ENCODE results near the gene SPOP. TPM values are rescaled to one million over a fixed set of nuclear protein-coding genes. Genes with fewer than 3 reads are reported as not detected.

Gene SPOP
- total RNA-seq, 1 experiment from 2014 or later: 200 TPM

- no peak for DNase-seq (ENCODE audit: low spot score)
- in situ Hi-C loops (cut with HindIII; ENCODE audit: low sequenced_read_pairs): no loop called here
Observed at GRCh38 chr17:49630113-49630900, 47.6 kb downstream of the SPOP start.

- in situ Hi-C loops (cut with HindIII; ENCODE audit: low sequenced_read_pairs): no loop called here
- DNase-seq (ENCODE audit: low spot score): no peak
Observed at GRCh38 chr17:49629447-49629846, 48.5 kb downstream of the SPOP start.

DNA sequence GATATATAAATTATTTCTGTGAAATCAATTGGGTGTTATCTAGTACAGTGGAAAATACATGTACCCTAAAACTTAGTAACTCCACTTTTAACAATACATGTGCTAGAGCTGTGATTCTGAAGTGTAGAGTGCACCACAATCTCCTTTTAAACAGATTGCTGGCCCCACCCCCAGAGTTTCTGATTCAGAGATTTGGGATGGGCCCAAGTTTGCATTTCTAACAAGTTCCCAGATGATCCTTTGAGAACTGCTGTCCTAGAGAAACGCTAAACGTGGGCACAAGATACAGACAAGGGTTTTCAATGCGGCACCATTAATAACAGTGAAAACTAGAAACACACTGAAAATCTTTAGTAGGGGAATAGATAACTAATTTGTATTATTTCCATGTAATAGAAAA, 53.0 kb downstream of the SPOP start:
- in situ Hi-C loops (cut with HindIII; ENCODE audit: low sequenced_read_pairs): no loop called here
- no peak for DNase-seq (ENCODE audit: low spot score)

GRCh38 chr17:49621946-49622529, 55.9 kb downstream of the SPOP start:
- DNase-seq (ENCODE audit: low spot score): no peak
- in situ Hi-C loops (cut with HindIII; ENCODE audit: low sequenced_read_pairs): no loop called here

DNA sequence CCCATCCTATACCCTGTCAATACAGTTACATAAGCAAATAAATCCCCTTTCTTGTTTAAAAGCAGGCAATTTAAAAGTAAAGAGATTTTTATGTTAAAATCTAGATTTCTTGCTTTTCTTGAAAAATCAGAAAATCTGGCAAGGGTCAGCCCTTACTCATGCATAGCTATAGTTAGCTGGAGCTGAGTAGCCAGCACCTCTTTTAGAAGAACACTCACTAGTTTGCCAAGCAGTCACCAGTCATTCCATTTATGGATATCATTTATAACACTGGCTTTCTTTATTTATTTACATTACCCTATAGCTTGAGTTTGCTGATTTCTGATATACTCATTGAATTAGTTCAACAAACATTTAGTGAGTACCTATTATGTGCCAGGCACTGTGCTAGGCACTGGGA, 56.5 kb downstream of the SPOP start:
- DNase-seq (ENCODE audit: low spot score): no peak
- in situ Hi-C loops (cut with HindIII; ENCODE audit: low sequenced_read_pairs): no loop called here

GRCh38 chr17:49618028-49618611, 59.8 kb downstream of the SPOP start:
- no peak for DNase-seq (ENCODE audit: low spot score)
- in situ Hi-C loops (cut with HindIII; ENCODE audit: low sequenced_read_pairs): no loop called here

DNA sequence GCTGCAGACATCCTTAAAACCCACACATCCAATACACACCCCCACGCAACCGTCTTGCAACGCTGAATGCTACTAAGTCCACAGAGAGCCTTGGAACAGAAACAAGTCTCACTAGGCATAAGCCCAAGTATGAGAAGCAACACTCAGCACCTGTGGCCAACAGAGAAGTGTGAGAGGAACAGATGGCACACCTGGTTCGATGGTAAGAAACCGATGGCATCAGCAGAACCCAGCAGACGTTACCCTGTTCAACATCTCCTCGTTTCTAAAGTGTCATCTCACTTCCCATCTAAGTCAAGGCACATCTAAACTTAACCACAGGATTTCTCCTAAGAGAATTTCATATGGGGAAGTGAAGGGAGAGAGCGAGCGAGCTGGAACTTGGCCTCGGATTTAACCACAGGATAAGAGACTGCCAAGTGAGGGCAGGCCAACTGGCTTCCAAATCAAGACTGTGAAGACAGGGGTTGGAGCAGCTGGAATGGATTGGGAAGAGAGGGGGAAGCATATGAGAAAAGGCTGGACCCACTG, 61.2 kb downstream of the SPOP start:
- in situ Hi-C loops (cut with HindIII; ENCODE audit: low sequenced_read_pairs): no loop called here
- DNase-seq (ENCODE audit: low spot score): peak; percentile 80

DNA sequence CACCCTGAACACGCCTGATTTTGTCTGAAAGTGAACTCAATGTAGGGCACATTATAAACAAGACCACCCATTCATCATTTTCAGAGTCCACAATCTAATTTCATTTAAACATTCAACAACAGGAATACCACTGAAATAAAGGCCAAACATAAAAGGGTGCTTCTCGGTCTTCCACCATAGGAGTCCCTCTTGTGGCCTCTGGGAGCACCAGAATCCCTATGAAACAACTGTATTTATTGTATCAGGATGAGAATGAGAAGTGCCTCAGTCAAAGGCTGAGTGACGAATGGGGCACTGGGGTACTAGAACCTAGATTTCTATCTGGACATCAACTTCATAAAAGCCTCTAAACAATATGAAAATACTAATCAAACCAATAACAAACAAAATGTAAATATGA, 61.8 kb downstream of the SPOP start:
- no peak for DNase-seq (ENCODE audit: low spot score)
- in situ Hi-C loops (cut with HindIII; ENCODE audit: low sequenced_read_pairs): no loop called here

DNA sequence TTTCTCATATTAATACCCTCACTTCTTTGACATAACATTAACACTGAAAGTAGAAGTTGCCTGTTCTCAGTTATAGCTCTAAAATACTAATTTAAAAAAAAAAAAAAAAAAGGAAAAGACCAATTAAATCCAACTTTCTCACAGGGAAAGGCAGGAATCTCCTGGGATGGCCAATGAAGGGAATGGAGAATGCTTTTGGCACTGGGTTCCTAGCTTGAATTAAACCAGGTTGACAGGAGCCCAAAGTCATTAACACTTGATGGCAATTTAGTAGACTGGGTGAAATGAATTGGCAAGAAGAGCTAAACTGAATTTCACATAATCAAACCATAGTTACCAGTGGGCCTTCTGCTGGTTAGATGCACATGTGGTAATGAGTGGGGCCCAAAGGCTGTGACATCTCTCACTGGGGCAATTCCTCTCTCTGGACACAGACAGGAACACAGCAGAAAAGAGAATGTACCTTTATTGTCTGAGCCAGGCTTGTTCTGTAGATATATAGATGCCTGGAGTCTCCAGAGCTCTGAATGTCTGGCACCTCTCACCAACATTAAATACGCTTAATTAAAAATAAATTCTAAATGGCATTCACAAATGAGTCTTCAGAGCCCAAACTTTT, 64.6 kb downstream of the SPOP start:
- no peak for DNase-seq (ENCODE audit: low spot score)
- in situ Hi-C loops (cut with HindIII; ENCODE audit: low sequenced_read_pairs): no loop called here

DNA sequence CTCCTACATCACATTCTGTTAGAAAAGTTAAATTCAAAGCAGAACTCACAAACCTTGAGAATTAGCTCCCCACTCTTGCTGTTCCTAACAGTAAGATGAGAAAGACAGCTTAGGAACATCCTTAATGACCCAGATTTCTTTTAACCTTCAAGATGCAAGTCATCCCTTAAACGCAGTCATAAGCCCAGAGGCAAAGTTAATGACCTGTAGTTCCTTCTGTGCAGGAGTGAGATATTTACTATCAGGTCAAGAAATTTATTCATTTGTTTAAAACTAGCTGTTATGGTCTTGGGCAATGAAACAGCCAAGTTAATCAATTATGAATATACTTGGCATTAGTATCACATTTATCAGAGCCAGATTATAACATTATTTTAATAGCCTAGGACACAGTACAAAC, 65.2 kb downstream of the SPOP start:
- in situ Hi-C loops (cut with HindIII; ENCODE audit: low sequenced_read_pairs): no loop called here
- no peak for DNase-seq (ENCODE audit: low spot score)

DNA sequence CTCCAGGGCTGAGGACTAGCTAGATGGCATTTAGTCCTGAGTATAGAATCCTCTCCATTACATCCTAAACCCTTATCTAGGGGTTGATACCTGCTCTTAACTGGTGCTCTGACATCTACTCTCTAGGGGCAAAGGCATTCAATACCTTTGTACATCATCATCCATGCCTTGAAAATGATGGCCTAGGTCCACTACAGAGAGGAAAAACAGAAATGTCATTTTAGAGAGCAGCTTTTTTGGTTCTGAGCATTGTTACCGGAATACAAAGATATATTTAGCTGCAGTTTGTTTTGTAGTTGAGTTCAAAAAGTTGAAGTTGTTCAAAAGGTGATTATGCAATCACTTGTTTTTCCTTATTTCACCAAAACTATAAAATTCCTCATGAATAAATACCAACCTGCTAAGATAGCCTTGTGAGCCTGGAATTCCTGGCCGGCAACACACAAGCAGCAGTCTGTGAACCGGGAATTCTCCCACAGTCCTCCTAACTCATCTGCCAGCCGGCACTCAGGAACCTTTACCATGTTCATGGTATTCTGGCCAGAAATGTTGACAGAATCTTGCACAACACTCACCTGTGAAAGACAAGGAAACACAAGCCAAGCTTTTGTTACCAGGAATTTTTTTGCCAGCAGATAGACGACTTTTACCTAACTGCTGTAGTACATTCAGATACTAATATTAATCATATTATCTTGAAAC, 66.9 kb downstream of the SPOP start:
- in situ Hi-C loops (cut with HindIII; ENCODE audit: low sequenced_read_pairs): no loop called here
- no peak for DNase-seq (ENCODE audit: low spot score)

- no peak for DNase-seq (ENCODE audit: low spot score)
- in situ Hi-C loops (cut with HindIII; ENCODE audit: low sequenced_read_pairs): no loop called here
Observed at GRCh38 chr17:49604314-49604869, 73.5 kb downstream of the SPOP start.

GRCh38 chr17:49603720-49604119, 74.2 kb downstream of the SPOP start:
- DNase-seq (ENCODE audit: low spot score): no peak
- in situ Hi-C loops (cut with HindIII; ENCODE audit: low sequenced_read_pairs): no loop called here

DNA sequence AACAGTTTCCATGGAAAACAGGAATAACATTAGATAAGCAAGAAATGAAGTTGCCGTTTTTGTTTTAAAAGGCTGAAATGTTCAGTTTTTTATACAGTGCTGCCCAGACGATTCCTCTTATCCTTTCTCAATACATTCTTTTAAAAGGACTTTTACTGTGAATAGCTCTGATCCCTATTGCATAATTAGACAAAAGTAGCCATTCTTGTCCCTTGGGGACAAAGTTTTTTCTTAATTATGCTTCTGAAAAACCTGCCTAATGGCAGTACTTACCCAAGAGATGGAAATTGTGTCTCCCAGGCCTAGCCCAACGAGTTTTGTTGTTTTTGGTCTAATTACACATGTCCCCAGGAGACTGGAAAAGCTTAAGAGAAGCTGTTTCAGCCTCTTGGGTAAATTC, 74.7 kb downstream of the SPOP start:
- no peak for DNase-seq (ENCODE audit: low spot score)
- in situ Hi-C loops (cut with HindIII; ENCODE audit: low sequenced_read_pairs): no loop called here

GRCh38 chr17:49602783-49603182, 75.1 kb downstream of the SPOP start:
- DNase-seq (ENCODE audit: low spot score): no peak
- in situ Hi-C loops (cut with HindIII; ENCODE audit: low sequenced_read_pairs): no loop called here

DNA sequence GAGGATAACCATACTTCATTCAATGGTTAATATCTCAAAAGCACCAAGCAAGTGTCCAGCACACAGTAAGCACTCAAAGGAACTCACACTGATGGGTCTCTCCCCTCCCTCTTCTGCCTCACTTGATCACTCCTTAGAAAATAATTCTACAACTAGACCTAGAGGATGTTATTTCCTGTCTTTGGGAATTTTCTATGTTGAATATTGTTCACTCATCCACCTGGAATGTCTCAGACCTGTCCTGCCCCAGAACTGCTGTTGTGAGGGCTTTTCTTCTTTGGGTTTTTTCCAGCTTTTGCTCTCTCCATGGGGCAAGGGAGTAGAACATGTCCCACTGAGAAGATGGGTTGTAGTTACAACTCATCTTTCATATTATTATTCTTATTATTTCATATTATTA, 76.9 kb downstream of the SPOP start:
- in situ Hi-C loops (cut with HindIII; ENCODE audit: low sequenced_read_pairs): no loop called here

DNA sequence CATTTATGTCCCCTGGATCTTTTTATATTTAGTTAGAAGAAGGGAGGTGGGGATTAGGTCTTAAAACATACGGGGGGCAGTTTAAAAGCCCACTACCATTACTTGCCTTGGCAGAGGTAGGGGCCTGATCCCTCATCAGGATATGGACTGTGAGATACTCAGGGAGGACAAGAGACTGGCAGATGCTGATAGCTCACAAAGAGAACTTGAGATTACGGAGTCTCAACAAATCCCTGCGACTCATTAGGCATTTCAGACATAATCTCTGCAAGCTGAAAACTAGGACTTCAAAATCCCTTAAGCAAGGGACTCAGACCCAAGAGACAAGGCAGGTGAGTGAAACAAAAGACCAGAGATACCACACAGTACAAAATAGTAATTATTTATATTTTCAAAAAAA, 79.0 kb downstream of the SPOP start:
- in situ Hi-C loops (cut with HindIII; ENCODE audit: low sequenced_read_pairs): no loop called here
- DNase-seq (ENCODE audit: low spot score): no peak

More for the DNA sequence above, 76.9 kb downstream of the SPOP start:
- DNase-seq (ENCODE audit: low spot score): no peak

- no peak for DNase-seq (ENCODE audit: low spot score)
Observed at GRCh38 chr17:49597928-49598655, 79.8 kb downstream of the SPOP start.

DNA sequence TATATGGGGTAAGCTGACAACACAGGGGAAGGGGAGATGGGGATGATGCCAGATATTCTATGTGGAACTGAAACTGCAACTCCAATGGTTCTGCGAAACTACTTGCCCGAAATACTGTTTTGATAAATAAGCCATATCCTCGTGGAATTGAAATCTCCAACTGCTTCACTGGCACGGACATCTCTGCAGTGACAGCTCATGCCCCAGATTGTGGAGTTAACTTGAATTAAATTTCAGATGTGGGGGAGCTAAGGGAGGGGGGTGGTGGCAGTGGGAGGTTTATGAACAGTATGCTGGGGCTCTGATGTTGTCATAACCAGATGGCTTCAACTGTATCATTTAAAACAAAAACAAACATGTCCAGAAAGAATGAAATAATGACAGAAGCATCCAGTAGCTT, 80.5 kb downstream of the SPOP start:
- DNase-seq (ENCODE audit: low spot score): no peak
- in situ Hi-C loops (cut with HindIII; ENCODE audit: low sequenced_read_pairs): no loop called here

More at GRCh38 chr17:49597928-49598655, 79.8 kb downstream of the SPOP start:
- in situ Hi-C loops (cut with HindIII; ENCODE audit: low sequenced_read_pairs): no loop called here

Data from G401 (cell line).